Esophagus squamous epithelium (tissue), 4 donors: Measurements from ENCODE around the gene UGGT1.

Experiments
- POLR2A ChIP-seq, 4 donors: fragments of 450-650 bp; IDR thresholded peaks; one replicate each; pipeline ENCODE4 v1.6.1; 2017; ENCODE audit warnings: antibody characterized with exemption in 4 of 4, mild to moderate bottlenecking in 4 of 4, moderate library complexity in 3 of 4
- TF ChIP-seq, protein P1 (sequence below), 6 experiments: fragments of 450-650 bp in 4 of 6; fragments of 200-600 bp in 2 of 6; sonication (generic) in 2 of 6; IDR thresholded peaks; one replicate each; pipeline ENCODE4 v1.5.1; 2016 to 2019; ENCODE audit warnings: antibody characterized with exemption in 6 of 6, mild to moderate bottlenecking in 4 of 6, moderate library complexity in 4 of 6

DNA sequence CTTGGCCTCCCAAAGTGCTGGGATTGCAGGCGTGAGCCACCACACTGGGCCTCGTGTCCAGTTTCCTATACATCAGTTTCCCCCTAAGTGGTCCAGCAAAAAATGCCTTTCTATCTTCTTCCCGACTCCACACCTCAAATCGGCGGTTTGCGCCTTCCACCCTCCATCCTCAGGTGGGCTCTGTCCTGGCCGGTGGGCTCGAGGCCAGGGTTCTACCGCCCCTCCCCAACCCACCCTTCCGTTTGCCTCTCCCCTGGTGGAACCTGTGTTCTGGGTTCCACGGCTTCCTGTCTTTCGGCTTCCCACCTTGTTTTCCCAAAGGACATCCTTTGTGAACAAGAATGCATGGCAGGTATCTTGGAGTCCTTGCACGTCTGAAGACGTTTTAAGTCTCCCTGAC, 123.3 kb downstream of the UGGT1 start:
- TF ChIP-seq POLR2A (IDR thresholded peaks at IDR 0.05) = no peak
- TF ChIP-seq, protein P1, sequence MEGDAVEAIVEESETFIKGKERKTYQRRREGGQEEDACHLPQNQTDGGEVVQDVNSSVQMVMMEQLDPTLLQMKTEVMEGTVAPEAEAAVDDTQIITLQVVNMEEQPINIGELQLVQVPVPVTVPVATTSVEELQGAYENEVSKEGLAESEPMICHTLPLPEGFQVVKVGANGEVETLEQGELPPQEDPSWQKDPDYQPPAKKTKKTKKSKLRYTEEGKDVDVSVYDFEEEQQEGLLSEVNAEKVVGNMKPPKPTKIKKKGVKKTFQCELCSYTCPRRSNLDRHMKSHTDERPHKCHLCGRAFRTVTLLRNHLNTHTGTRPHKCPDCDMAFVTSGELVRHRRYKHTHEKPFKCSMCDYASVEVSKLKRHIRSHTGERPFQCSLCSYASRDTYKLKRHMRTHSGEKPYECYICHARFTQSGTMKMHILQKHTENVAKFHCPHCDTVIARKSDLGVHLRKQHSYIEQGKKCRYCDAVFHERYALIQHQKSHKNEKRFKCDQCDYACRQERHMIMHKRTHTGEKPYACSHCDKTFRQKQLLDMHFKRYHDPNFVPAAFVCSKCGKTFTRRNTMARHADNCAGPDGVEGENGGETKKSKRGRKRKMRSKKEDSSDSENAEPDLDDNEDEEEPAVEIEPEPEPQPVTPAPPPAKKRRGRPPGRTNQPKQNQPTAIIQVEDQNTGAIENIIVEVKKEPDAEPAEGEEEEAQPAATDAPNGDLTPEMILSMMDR (IDR thresholded peaks at IDR 0.05) = no peak
